ENCODE results near the gene CYSTM1. TPM values are rescaled to one million over a fixed set of nuclear protein-coding genes. Genes with fewer than 3 reads are reported as not detected.

Gene CYSTM1
- total RNA-seq, 2 donors from 2014 or later: 64.9 to 89.5 TPM

DNA sequence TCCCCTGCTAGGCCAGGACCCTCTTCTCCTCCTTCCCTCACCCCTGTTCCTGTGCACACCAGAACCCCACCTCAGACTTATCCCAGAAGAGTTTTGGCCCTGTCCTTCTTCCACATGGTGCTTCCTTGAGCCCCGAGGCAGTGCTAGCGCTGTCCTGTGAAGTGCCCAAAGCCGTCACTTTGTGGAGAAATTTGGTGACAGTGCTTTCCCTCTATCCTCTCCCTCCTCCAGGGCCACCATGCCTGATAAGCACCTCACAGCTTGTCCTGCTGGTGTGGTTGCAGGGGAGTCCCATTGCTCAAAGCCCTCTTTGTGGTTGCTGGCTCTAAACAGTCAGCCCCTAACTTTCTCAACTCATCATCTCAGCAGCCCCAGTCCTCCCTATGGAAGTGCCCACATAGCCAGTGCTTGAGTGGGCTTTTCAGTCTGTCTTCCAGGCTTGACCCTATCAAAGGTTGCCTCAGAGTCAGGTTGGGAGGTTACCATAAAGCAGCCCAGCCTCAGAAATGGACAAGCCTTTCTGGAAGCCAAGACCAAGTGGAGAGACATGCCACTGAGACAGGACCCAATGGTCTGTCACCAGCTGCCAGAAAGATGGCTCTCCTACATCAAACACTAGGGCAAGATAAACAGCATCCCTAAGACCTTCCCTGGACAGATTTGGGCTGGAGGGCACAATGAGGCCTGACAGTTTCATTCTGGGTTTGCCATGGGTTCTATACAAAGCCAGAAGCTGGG lies 31.3 kb upstream of the CYSTM1 start:
- TF ChIP-seq, protein P1, sequence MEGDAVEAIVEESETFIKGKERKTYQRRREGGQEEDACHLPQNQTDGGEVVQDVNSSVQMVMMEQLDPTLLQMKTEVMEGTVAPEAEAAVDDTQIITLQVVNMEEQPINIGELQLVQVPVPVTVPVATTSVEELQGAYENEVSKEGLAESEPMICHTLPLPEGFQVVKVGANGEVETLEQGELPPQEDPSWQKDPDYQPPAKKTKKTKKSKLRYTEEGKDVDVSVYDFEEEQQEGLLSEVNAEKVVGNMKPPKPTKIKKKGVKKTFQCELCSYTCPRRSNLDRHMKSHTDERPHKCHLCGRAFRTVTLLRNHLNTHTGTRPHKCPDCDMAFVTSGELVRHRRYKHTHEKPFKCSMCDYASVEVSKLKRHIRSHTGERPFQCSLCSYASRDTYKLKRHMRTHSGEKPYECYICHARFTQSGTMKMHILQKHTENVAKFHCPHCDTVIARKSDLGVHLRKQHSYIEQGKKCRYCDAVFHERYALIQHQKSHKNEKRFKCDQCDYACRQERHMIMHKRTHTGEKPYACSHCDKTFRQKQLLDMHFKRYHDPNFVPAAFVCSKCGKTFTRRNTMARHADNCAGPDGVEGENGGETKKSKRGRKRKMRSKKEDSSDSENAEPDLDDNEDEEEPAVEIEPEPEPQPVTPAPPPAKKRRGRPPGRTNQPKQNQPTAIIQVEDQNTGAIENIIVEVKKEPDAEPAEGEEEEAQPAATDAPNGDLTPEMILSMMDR (IDR thresholded peaks at IDR 0.05): no peak
- no peak for ATAC-seq (ENCODE audit: insufficient number of reproducible peaks, low FRiP score, low read depth)
- peaks cover 16 to 39% of the 10 kb centered on the region in 2 donors for H3K4me1 ChIP-seq (ENCODE audit: control insufficient read depth in 1 of 2, low read depth in 2 of 2)
- no peak for DNase-seq (ENCODE audit: low spot score)
- H3K27ac ChIP-seq: no peak overlapping the region
- H3K9me3 ChIP-seq: no peaks in the 10 kb centered on the region
- H3K4me3 ChIP-seq: no peak overlapping the region
- H3K27me3 ChIP-seq (replicated peaks; ENCODE audit: insufficient read depth): no peaks in the 10 kb centered on the region
- no peaks in the 10 kb centered on the region for H3K36me3 ChIP-seq

DNA sequence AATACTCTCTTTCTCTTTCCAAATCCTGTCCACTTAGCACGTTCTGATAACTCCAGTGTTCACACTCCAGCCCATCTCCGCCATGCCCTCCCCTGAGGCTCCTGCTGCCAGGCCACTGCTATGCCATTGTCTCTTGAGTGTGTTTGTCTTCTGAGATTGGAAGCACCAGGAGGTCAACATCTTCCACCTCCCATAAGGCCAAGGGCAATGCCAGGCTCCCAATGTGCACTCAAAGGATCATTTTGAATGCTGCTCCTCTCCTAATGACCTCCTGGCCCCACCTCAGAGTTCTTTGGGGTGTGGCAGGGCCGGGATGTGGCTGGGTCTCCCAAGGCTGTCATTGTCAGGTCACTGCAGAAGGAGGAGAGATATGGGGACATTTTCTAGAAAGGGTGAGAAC lies 29.7 kb upstream of the CYSTM1 start:
- H3K4me1 ChIP-seq (ENCODE audit: control insufficient read depth in 1 of 2, low read depth in 2 of 2): peaks cover 16 to 37% of the 10 kb centered on the region in 2 donors
- DNase-seq (ENCODE audit: low spot score): no peak
- TF ChIP-seq, protein P1 (IDR thresholded peaks at IDR 0.05): no peak
- H3K4me3 ChIP-seq: peak overlapping the region; percentile 68
- H3K36me3 ChIP-seq: no peaks in the 10 kb centered on the region
- H3K9me3 ChIP-seq: no peaks in the 10 kb centered on the region
- no peaks in the 10 kb centered on the region for H3K27me3 ChIP-seq (replicated peaks; ENCODE audit: insufficient read depth)
- ATAC-seq (ENCODE audit: insufficient number of reproducible peaks, low FRiP score, low read depth): no peak
- no peak overlapping the region for H3K27ac ChIP-seq

GRCh38 chr5:140145818-140146522 lies 29.0 kb upstream of the CYSTM1 start:
- peak overlapping the region; percentile 68 for H3K4me3 ChIP-seq
- H3K36me3 ChIP-seq: no peaks in the 10 kb centered on the region
- no peaks in the 10 kb centered on the region for H3K27me3 ChIP-seq (replicated peaks; ENCODE audit: insufficient read depth)
- no peaks in the 10 kb centered on the region for H3K9me3 ChIP-seq
- TF ChIP-seq, protein P1 (IDR thresholded peaks at IDR 0.05): peak; percentile 82
- peak; percentile 58 for ATAC-seq (ENCODE audit: insufficient number of reproducible peaks, low FRiP score, low read depth)
- no peak for DNase-seq (ENCODE audit: low spot score)
- H3K27ac ChIP-seq: no peak overlapping the region
- peaks cover 13 to 30% of the 10 kb centered on the region in 2 donors for H3K4me1 ChIP-seq (ENCODE audit: control insufficient read depth in 1 of 2, low read depth in 2 of 2)

GRCh38 chr5:140146523-140146842 lies 28.5 kb upstream of the CYSTM1 start:
- Histone ChIP-seq H3K27ac (no peak overlapping the region), H3K36me3 (no peaks in the 10 kb centered on the region), H3K27me3 (replicated peaks; ENCODE audit: insufficient read depth) (no peaks in the 10 kb centered on the region), H3K4me1 (ENCODE audit: control insufficient read depth in 1 of 2, low read depth in 2 of 2) (peaks cover 10 to 25% of the 10 kb centered on the region in 2 donors), H3K4me3 (peak overlapping the region; percentile 68), H3K9me3 (no peaks in the 10 kb centered on the region)
- TF ChIP-seq, protein P1 (IDR thresholded peaks at IDR 0.05): no peak
- DNase-seq (ENCODE audit: low spot score) (no peak), ATAC-seq (ENCODE audit: insufficient number of reproducible peaks, low FRiP score, low read depth) (no peak)

- no peak for DNase-seq (ENCODE audit: low spot score)
- H3K9me3 ChIP-seq: no peaks in the 10 kb centered on the region
- no peaks in the 10 kb centered on the region for H3K27me3 ChIP-seq (replicated peaks; ENCODE audit: insufficient read depth)
- H3K27ac ChIP-seq: no peak overlapping the region
- no peak overlapping the region for H3K4me3 ChIP-seq
- TF ChIP-seq, protein P1 (IDR thresholded peaks at IDR 0.05): no peak
- no peak for ATAC-seq (ENCODE audit: insufficient number of reproducible peaks, low FRiP score, low read depth)
- H3K36me3 ChIP-seq: no peaks in the 10 kb centered on the region
- H3K4me1 ChIP-seq (ENCODE audit: control insufficient read depth in 1 of 2, low read depth in 2 of 2): peaks cover 9 to 18% of the 10 kb centered on the region in 2 donors
These were observed 27.5 kb upstream of the CYSTM1 start for GRCh38 chr5:140147460-140147859.
